ENCODE data around the gene TCF12. TPM values are rescaled to one million over a fixed set of nuclear protein-coding genes. Genes with fewer than 3 reads are reported as not detected.

Gene TCF12
- total RNA-seq, 1 donor from 2014 or later, result 33.2 TPM

DNA sequence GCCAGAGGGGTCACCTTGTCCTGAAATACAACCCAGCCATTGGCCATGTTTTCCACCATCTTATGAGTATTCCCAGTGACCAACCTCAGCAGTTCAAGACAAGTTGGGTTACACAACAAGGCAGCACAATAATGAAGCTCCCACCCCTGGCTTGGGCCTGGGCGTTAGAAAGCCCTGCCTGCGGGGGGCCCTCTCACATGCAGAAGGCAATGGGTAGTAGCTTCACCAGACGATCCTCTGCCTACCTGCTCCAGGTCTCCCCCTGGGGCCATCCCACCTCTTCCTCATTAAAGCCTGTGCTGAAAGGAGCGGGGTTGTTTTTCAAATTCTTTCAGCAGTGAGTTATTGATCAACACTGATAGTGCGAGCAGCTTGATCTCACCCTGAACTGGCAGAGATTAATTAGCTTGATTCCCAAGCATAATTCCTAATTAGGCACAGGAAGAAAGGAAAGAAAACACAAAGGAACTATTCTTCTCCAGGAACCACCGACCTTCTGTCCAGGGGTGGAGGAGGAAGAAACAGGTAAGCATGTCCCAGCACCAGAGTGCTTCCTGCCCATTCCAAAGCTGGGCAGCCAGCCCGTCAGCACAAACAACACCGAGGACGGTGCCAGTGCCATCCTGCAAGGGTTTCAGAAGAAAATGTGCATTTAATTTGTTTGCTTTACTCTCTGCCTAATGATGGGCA is 378.2 kb downstream of the TCF12 start:
- Histone ChIP-seq H3K36me3 (ENCODE audit: control insufficient read depth, insufficient read depth, low read length) (no peaks in the 10 kb centered on the region), H3K4me3 (ENCODE audit: low read depth, low read length) (no peak overlapping the region), H3K27me3 (ENCODE audit: control insufficient read depth, insufficient read depth, low read length) (no peaks in the 10 kb centered on the region)
- DNase-seq (ENCODE audit: low read depth) (no peak), FAIRE-seq (no peak)
- TF ChIP-seq, protein P1, sequence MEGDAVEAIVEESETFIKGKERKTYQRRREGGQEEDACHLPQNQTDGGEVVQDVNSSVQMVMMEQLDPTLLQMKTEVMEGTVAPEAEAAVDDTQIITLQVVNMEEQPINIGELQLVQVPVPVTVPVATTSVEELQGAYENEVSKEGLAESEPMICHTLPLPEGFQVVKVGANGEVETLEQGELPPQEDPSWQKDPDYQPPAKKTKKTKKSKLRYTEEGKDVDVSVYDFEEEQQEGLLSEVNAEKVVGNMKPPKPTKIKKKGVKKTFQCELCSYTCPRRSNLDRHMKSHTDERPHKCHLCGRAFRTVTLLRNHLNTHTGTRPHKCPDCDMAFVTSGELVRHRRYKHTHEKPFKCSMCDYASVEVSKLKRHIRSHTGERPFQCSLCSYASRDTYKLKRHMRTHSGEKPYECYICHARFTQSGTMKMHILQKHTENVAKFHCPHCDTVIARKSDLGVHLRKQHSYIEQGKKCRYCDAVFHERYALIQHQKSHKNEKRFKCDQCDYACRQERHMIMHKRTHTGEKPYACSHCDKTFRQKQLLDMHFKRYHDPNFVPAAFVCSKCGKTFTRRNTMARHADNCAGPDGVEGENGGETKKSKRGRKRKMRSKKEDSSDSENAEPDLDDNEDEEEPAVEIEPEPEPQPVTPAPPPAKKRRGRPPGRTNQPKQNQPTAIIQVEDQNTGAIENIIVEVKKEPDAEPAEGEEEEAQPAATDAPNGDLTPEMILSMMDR (IDR thresholded peaks at IDR 0.05; ENCODE audit: insufficient read depth, low read length, severe bottlenecking), result no peak

DNA sequence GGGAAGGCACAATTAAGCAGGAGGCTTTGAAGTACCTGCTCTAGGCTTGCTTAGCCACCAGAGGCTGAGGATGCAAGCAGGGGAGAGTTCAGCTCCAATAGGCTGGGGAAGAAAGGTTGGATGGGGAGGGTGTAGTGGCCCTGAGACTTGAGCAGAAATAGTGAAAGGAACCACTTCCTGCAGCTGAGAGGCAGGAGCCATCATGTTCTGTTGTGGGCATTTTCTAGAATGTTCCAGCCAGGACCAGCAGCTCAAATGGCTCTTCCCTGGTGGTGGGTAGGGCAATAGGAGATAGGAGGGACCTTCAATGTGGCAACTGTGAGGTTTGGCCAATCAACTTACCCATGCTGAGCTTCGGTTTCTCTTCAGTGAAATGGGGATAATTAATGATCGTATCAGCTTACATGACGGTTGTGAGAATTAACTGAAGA is 378.7 kb downstream of the TCF12 start:
- DNase-seq (ENCODE audit: low read depth) (no peak), FAIRE-seq (no peak)
- H3K36me3 ChIP-seq (ENCODE audit: control insufficient read depth, insufficient read depth, low read length), result no peaks in the 10 kb centered on the region
- H3K4me3 ChIP-seq (ENCODE audit: low read depth, low read length), result no peak overlapping the region
- TF ChIP-seq, protein P1 (IDR thresholded peaks at IDR 0.05; ENCODE audit: insufficient read depth, low read length, severe bottlenecking), result no peak
- no peaks in the 10 kb centered on the region for H3K27me3 ChIP-seq (ENCODE audit: control insufficient read depth, insufficient read depth, low read length)

DNA sequence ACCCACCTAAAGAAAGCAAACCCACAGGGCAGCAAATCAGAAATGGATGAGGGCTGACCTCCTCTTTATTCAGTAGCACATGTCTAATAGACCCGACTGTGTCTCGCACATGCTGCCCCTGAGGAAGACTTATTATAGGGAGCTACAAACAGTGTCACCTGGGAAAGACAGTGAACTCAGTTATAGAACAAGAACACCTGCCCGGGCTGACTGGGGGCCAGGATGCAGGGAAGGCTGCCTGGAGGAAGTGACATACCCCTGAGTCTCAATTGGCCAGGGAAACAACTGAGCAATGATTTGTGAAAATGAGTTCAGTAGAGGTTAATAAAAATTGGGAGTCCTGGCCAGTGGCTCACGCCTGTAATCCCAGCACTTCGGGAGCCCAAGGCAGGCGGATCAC is 379.2 kb downstream of the TCF12 start:
- TF ChIP-seq, protein P1 (IDR thresholded peaks at IDR 0.05; ENCODE audit: insufficient read depth, low read length, severe bottlenecking), result no peak
- no peaks in the 10 kb centered on the region for H3K36me3 ChIP-seq (ENCODE audit: control insufficient read depth, insufficient read depth, low read length)
- no peak for DNase-seq (ENCODE audit: low read depth)
- no peak for FAIRE-seq
- no peaks in the 10 kb centered on the region for H3K27me3 ChIP-seq (ENCODE audit: control insufficient read depth, insufficient read depth, low read length)
- H3K4me3 ChIP-seq (ENCODE audit: low read depth, low read length), result no peak overlapping the region

DNA sequence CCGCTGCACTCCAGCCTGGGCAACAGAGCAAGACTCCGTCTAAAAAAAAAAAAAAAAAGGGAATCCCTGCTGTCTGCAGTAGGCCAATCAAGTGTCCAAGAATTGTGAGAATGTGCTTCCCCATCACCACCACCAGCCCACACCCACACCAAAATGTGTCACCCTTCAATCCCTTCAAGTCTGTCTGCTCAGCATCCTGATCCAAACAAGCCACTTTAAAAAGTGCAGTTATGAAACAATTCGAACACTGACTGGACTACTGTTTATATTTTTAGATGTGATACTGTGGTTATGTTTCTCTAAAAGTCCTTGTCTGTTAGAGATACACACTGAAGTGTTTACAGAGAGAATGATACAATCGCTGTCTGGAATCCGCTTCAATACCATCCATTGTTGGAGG is 379.8 kb downstream of the TCF12 start:
- Histone ChIP-seq H3K36me3 (ENCODE audit: control insufficient read depth, insufficient read depth, low read length) (no peaks in the 10 kb centered on the region), H3K4me3 (ENCODE audit: low read depth, low read length) (no peak overlapping the region), H3K27me3 (ENCODE audit: control insufficient read depth, insufficient read depth, low read length) (peaks cover 3% of the 10 kb centered on the region)
- FAIRE-seq (no peak), DNase-seq (ENCODE audit: low read depth) (no peak)
- TF ChIP-seq, protein P1 (IDR thresholded peaks at IDR 0.05; ENCODE audit: insufficient read depth, low read length, severe bottlenecking), result no peak

DNA sequence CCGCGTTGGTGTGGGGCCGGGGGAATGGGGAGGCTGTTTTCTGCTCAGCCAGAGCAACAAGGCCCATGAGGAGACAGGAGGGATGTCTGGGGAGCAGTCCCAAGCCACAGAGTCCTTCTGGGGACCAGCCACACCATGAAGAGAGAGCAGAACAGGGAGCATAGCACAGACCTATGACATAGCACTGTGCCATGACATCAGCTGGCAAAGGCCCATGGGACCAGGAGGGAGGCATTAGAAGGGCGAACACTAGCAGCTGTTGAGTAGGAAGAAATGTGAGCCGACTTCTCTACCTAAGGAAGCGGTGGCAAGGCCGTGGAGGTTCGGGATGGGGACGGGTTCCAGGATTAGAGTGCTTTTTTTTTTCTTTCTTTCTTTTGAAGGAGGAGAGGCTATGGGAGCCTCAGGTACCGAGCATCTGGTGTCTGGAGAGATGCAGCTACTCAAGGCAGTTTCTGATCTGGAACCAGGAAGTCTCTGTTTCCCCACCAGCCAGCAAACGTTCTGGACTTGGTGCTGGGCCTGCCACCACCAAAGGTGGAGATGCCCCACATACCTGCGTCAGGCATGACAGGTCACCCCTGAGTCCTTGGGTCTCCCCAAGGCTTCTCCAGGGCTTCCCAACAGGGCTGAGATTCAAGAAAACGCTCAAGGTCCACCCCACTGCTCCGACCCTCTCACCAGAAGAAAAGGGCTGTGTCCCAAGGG is 380.6 kb downstream of the TCF12 start:
- Histone ChIP-seq H3K36me3 (ENCODE audit: control insufficient read depth, insufficient read depth, low read length) (no peaks in the 10 kb centered on the region), H3K4me3 (ENCODE audit: low read depth, low read length) (no peak overlapping the region), H3K27me3 (ENCODE audit: control insufficient read depth, insufficient read depth, low read length) (peaks cover 3% of the 10 kb centered on the region)
- FAIRE-seq (no peak), DNase-seq (ENCODE audit: low read depth) (no peak)
- TF ChIP-seq, protein P1 (IDR thresholded peaks at IDR 0.05; ENCODE audit: insufficient read depth, low read length, severe bottlenecking), result no peak

Measured in bronchial epithelial cell (primary cell).